ENCODE data around the gene FZD8.
A peak's percentile ranks its signal among the peaks of the same experiment; 100 is the strongest.

- TF ChIP-seq, protein P1, sequence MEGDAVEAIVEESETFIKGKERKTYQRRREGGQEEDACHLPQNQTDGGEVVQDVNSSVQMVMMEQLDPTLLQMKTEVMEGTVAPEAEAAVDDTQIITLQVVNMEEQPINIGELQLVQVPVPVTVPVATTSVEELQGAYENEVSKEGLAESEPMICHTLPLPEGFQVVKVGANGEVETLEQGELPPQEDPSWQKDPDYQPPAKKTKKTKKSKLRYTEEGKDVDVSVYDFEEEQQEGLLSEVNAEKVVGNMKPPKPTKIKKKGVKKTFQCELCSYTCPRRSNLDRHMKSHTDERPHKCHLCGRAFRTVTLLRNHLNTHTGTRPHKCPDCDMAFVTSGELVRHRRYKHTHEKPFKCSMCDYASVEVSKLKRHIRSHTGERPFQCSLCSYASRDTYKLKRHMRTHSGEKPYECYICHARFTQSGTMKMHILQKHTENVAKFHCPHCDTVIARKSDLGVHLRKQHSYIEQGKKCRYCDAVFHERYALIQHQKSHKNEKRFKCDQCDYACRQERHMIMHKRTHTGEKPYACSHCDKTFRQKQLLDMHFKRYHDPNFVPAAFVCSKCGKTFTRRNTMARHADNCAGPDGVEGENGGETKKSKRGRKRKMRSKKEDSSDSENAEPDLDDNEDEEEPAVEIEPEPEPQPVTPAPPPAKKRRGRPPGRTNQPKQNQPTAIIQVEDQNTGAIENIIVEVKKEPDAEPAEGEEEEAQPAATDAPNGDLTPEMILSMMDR (IDR thresholded peaks at IDR 0.05) = peak in 2 of 6 experiments; percentile 10 to 25
- TF ChIP-seq POLR2AphosphoS5 (IDR thresholded peaks at IDR 0.05) = peak; percentile 72 to 92
Observed at GRCh38 chr10:35642035-35642792, at the start of gene FZD8.
